Fibroblast of the aortic adventitia (primary cell): ENCODE measurements around the gene COA8. TPM values are rescaled to one million over a fixed set of nuclear protein-coding genes. Genes with fewer than 3 reads are reported as not detected.

Experiments
- DNase-seq: peaks from one replicate; pipeline ENCODE4 v3.0.0-alpha.2; 2010; ENCODE audit warnings: low read depth
- H3K4me3 ChIP-seq: 2 replicates; pipeline ENCODE4 v1.5.1; 2011; ENCODE audit warnings: low read depth, mild to moderate bottlenecking, control low read depth, low read length, moderate library complexity
- CTCF ChIP-seq: IDR thresholded peaks from 2 replicates; pipeline ENCODE4 v1.5.1; 2011; ENCODE audit warnings: mild to moderate bottlenecking, low read length, control low read depth, inconsistent platforms; ENCODE audit not compliant: insufficient read depth
- total RNA-seq: library from RNA; depleted of rRNA; stranded (reverse); fragments of >200 nt; gene quantifications from 2 replicates; pipeline ENCODE4 v1.2.3, GENCODE V29; 2012; ENCODE audit warnings: low replicate concordance

Gene COA8
- total RNA-seq, 1 donor: 23.6 TPM

GRCh38 chr14:103551338-103551762, 11.4 kb upstream of the COA8 start:
- DNase-seq: no peak
- TF ChIP-seq CTCF: no peak

DNA sequence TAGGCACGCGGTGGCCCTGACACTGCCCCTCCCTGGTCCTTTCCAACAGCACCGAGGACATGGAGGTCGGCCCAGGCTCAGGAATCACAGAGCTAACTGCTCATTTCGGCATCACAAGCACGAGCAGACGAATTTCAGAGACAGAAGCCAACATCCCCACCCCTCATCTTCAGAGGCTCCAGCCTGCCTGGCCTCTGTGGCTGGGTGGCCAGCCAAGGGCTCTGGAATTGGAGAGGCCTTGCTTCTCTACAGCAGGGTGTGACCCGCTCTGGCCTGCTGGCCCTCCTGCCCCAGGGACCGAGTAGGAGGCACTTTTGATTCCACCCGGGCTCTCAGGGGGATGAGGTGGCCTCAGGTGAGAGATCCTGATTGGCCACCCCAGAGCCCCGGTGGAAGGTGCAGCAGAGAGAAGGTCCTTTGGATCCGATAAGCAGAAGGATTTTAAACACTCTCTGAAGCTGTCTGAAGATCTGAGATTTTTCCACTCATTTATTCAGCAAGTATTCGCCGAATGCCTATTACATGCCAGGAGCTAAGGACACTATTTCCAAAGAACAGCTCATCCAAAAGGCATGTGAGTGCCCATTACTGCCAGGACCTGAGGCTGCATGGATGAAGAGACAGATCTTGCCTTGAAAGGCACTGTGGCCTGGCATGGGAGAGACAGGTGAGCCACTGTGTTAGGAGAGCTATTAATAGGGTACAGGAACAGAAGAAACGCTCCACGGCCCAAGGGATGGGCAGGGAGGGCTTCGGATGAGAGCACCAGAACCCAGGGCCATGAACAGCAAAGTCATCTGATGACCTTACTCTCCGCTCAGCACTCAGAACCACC, 10.5 kb upstream of the COA8 start:
- no peak for TF ChIP-seq CTCF
- H3K4me3 ChIP-seq: peak overlapping the region; percentile 35
- DNase-seq: peak; percentile 80

More at GRCh38 chr14:103551338-103551762, 11.4 kb upstream of the COA8 start:
- H3K4me3 ChIP-seq: peak overlapping the region; percentile 17

GRCh38 chr14:103552846-103553210, 9.9 kb upstream of the COA8 start:
- no peak for TF ChIP-seq CTCF
- DNase-seq: no peak
- no peak overlapping the region for H3K4me3 ChIP-seq

DNA sequence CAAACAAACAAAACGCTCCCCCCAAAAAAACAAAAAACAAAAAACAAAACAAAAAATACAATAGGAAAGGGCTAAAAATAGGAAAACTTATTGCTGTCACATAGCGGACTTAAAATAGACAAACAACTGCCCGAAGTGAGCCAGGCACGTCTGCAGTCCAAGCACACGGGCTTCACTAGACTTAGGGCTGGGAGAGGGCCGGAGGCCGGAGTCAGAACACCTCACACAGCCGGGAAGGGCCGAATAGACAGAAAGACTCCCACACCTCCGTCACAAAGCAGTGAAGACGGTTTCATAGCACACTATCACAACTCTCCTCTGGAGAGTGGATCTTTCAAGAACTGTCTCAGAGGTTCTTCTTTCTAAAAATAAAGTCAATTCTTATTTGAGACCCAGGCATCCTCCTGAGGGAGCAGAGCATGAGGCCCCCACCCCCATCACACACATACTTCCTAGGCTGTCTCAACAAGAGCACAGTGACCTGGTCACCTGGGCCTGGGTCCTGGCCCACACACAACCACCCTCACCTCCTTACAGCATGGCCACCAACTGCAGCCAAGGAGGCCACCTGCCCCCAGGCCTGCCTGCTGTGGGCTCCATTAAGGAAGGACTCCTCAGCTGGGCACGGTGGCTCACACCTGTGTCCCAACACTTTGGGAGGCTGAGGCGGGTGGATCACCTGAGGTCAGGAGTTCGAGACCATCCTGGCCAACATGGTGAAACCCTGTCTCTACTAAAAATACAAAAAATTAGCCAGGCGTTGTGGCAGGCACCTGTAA, 7.0 kb upstream of the COA8 start:
- no peak overlapping the region for H3K4me3 ChIP-seq
- no peak for TF ChIP-seq CTCF
- no peak for DNase-seq

DNA sequence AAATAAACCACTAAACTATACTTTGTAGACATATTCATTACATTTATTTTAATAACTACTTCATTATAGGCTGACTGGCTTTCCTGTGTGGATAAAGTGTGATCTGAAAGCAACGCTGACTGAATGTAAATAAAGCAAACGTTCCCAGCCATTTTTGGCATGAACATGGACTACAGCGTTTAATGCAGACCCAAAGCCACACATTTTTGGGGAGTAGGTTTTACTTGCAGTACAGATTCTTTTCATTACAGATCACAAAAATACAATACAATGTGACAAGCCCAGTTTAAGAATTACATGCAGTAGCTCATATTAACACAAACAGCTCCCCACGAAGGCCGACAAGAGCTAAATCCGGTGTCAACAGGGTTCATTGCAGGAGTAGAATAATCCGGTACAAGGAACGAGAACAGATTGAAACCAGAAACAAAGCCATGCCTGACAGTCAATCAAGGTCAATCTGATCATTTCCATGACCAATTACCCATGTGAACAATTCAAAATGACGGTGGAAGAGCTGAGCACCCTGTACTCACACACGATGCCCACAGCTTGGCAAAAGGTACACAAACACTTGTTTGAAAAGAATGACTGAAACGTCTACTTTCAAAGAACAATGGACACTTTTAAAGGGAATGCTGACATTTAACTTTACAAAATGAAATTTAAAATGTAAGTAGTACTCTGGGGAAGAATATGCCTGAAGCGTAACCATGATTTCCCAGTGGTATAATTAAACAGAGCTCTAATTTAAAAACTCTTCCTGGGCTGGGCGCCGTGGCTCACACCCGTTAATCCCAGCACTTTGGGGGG, 5.6 kb upstream of the COA8 start:
- no peak for TF ChIP-seq CTCF
- DNase-seq: no peak
- H3K4me3 ChIP-seq: no peak overlapping the region

DNA sequence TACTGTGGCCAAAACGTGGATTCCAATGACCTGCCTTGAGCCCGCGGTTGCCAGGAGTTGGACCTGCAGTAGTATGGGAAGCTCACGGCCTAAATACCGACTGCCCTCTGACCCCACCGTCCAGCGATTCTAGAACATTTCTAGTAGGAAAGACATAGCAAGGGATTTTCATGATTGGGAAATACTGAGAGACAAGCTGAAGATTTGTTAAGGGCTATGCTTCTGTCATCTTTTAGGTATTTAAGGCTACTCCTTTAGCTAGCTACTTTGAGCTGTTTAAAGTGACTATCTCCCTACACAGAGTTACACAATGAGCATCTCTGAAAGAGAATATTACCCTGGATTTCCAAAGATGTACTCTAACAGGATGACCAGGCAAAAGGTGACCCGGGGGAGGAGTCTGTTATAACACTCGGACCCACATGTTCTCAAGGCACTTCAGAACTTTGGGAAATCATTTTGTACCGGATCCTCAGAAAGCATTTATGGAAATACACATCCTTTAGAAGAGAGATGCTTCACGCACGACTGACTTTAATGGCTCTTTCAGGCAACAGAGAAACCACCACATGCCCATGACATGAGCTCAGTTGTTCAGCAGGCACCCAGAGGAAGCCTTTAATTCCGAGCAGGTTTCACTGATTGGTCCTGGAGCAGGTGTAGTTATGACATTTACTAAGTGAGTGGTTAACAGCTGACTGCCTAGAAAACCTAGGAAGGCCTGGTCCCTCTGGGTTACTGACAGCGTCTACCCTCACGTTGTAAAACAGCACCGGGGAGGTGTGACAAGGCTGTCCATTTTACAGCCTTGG, 4.5 kb upstream of the COA8 start:
- TF ChIP-seq CTCF: no peak
- H3K4me3 ChIP-seq: no peak overlapping the region
- DNase-seq: peak; percentile 66
